Measurements from ENCODE around the gene MAN2A2.

MAN2A2 gene

GRCh38 chr15:90942354-90943120, 39.4 kb downstream of the MAN2A2 start:
- no peak for DNase-seq (ENCODE audit: low read depth, low spot score)

DNA sequence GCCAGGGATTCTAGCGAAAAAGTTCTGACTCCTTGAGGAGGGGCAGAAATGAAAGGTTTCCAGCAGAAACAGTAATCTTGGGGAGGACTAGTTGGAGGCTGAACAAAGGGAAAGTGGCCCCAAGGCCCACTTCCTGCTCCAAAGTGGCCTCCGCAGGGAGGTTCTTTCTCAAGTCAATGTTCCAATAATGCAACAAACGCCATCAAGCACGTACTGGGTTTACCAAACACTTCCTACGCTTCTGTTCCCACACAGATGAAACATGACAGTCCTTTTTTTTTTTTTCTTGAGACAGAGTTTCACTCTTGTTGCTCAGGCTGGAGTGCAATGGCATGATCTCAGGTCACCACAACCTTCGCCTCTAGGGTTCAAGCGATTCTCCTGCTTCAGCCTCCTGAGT, 42.0 kb downstream of the MAN2A2 start:
- no peak for DNase-seq (ENCODE audit: low read depth, low spot score)

GRCh38 chr15:90946538-90946937, 43.4 kb downstream of the MAN2A2 start:
- no peak for DNase-seq (ENCODE audit: low read depth, low spot score)

DNA sequence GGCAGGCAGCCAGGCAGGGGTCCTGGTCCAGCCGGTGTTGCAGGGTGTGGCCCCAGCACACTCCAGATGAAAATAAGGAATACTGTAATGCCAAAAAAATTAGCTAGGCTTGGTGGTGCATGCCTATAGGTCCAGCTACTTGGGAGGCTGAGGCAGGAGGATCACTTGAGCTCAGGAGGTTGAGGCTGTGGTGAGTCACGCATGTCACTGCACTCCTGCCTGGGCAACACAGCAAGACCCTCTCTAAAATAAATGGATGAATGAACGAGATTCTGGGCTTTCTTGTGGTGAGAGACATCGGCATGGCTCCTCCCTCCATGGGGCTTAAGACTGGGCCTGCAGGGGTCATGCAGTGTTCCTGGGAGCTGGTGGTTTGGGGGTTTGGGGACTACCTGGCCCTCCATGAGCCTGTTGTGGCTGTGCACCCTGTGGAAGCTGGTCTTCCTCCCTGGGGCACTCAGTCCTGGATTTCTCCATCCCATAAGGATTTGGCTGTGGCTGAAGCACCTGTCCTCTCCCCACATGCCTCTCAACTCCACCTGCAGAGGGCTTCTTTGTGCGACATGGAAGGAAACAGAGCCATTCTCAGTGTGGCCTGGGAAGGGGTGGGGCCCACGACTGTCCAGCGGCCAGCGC, 44.0 kb downstream of the MAN2A2 start:
- DNase-seq (ENCODE audit: low read depth, low spot score), result no peak

- no peak for DNase-seq (ENCODE audit: low read depth, low spot score)
Measured at GRCh38 chr15:90947577-90948357, 44.7 kb downstream of the MAN2A2 start.

DNA sequence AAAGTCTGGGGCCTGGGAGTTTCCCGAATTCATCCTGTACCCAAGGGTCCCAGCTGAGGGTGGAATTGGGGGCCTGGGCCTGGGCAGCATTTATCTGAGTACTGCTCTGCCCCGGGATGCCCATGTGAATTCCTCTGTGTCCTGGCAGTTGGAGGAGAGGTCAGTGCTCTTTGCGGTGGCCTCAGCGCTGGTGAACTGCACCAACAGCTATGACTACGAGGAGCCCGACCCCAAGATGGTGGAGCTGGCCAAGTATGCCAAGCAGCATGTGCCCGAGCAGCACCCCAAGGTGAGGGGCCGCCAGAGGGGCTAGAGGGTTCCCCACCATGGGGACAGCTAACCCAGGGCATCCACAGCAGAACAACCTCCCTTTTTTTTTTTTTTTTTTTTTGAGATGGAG, 45.4 kb downstream of the MAN2A2 start:
- DNase-seq (ENCODE audit: low read depth, low spot score), result no peak

GRCh38 chr15:90949979-90950675, 47.0 kb downstream of the MAN2A2 start:
- no peak for DNase-seq (ENCODE audit: low read depth, low spot score)

GRCh38 chr15:90950676-90951075, 47.6 kb downstream of the MAN2A2 start:
- no peak for DNase-seq (ENCODE audit: low read depth, low spot score)

DNA sequence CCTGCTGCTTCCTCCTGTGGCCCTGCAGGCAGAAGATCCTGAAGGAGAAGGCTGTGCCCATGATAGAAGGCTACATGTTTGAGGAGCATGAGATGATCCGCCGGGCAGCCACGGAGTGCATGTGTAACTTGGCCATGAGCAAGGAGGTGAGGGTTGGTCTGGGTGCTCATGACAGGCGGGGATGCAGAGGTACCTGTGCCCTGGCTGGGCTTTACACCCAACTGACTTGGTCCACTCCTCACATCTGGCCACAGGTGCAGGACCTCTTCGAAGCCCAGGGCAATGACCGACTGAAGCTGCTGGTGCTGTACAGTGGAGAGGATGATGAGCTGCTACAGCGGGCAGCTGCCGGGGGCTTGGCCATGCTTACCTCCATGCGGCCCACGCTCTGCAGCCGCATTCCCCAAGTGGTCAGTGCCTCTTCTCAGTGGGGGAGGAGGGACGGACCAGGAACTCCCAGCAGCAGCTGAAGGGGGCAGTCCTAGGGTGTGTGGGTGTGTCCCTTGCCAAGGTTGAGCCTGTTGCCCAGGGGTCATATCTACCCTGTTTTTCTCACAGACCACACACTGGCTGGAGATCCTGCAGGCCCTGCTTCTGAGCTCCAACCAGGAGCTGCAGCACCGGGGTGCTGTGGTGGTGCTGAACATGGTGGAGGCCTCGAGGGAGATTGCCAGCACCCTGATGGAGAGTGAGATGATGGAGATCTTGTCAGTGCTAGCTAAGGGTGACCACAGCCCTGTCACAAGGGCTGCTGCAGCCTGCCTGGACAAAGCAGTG, 50.0 kb downstream of the MAN2A2 start:
- no peak for DNase-seq (ENCODE audit: low read depth, low spot score)

GRCh38 chr15:90953947-90954711, 51.0 kb downstream of the MAN2A2 start:
- no peak for DNase-seq (ENCODE audit: low read depth, low spot score)

DNA sequence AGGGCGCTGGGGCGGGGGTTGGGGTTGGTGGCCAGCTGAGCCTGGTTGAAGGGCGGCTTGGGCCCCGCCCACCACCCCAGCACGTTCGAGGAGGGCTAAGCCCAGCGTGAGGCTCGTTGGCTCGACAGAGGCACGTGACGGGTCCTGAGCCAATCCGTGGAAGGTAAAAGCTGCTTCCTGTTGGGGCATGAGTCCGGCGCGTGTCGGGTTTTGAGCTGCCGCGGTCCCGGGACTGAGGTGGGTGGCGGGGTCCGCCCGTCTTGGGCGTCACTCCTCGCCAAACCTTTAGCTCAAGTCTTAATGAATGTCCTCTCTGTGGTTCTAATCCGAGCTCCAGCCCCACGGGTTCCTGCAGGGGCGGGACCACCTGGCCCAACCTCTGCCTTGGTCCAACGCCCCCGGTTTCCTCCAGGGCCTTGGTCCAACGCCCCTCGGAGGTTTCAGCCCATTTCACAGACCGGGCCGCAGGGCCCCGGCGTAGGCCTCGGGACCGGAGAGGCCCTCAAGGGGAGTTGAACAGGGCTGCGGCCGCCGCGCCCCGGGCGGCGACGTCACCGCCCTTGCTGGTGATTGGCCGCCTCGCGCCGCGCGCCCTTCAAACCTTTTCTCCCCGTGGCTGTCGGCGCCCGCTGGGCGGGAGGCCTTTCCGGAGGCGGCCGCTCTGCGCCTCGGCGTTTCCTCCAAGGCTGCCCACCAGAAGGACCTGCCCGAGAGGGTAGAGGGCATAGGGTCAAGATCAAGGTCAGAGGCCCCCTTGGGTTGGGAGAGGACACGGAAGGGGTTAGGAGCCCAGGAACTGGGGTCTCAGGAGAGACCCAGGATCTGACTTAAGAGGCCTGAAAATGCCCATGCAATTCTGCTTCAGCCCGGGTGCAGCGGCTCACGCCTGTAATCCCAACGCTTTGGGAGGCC, 51.9 kb downstream of the MAN2A2 start, which contains the start of gene RCCD1:
Gene RCCD1, plus strand, starts transcription at position 173 of the 912 bp plus-strand sequence. CDS start 1,851 bp downstream, outside the sequence.
- peak; percentile 96 for DNase-seq (ENCODE audit: low read depth, low spot score)

GRCh38 chr15:90955624-90956273, 52.6 kb downstream of the MAN2A2 start:
- peak; percentile 43 for DNase-seq (ENCODE audit: low read depth, low spot score)

DNA sequence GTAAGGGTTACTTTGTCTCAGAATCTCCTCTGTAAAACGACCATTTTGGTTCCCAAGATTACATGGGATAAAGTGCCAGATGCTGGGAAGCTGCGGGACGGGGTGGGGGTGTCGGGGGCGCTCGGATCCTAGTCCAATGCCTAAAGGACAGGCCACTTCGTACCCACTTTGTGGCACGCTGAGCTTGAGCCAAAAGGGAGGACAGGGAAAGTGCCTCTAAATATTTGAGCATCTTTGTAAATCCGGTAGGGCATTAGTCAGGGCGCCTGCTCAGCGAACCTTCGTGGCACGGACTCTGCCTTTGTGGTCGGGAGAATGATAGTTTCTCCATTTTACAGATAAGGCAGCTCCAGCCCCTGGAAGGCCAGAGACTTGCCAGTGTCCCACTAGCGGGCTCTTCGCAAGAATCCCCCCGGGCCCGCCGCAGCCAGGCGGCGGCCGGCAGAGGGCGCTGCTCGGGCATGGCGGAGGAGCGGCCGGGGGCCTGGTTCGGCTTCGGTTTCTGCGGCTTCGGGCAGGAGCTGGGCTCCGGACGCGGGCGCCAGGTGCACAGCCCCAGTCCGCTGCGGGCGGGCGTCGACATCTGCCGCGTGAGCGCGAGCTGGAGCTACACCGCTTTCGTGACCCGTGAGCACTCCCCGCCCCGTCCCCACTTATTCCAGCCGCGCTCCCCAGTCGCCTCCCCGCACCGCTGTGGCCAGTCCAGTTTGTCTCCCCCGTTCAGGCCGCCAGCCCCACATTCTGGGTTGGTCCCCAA, 53.4 kb downstream of the MAN2A2 start:
- DNase-seq (ENCODE audit: low read depth, low spot score), result peak; percentile 93

GRCh38 chr15:90957031-90957790, 54.1 kb downstream of the MAN2A2 start:
- DNase-seq (ENCODE audit: low read depth, low spot score), result peak; percentile 32

DNA sequence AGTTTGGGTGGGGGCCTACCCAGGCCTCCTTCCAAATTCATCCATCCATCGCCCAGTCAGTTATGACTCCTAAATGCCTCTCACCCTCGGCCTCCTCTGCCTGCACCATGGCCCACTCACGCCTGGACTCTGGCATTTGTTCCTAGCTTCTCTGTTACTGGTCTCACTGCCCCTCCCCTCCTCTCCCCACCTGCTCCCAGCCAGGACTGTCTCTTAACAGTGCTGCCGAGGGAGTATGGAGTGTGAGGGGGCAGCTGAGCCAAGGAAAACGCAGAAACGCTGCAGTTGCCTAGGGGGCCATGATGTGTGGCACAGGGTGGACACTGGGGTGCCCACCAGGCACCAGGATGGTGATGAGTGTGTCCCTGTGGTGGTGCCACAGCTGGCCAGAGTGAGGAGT, 54.7 kb downstream of the MAN2A2 start:
- no peak for DNase-seq (ENCODE audit: low read depth, low spot score)

DNA sequence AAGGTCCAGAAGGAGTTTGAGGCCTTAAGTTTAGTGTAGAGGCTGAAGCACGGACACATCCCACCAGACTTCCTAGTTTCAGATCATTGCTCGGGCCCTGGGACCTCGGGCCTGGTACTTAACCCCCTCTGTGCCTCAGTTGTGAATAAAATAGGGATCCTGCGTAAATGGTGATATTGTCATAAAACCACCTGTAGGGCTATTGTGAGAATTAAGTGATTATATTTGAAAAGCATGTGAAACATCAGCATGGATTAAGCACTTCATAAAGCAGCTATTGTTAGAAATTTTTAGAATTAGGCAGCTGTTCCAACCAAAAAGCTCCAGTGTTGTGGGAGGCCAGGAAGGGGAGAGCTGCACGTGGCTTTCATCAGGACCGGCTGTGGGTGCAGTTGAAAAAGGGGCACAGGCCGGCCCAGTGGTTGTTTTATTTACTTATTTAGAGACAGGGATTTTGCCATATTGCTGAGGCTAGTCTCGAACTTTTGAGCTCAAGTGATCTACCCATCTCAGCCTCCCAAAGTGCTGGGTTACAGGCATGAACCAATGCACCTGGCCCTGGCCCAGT, 56.0 kb downstream of the MAN2A2 start:
- no peak for DNase-seq (ENCODE audit: low read depth, low spot score)

DNA sequence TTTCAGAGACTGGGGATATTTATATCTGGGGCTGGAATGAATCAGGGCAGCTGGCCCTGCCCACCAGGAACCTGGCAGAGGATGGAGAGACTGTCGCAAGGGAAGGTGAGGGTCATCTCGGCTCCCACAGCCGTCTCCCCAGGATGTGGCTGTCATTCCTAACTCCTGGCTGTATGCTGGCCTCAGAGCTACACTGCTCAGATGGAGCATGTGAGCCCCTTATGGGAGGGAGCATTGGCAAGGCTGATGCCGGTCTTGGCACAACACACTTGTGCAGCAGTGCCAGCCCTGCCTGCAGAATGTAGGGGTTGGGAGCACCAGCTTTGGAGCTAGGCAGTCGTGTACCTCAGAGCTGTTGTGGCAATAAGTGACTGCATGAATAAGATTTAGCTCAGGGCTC, 56.8 kb downstream of the MAN2A2 start:
- DNase-seq (ENCODE audit: low read depth, low spot score), result no peak
